DOHH2 (cell line): ENCODE data around the gene MYLK.

Source experiments
- EZH2phosphoT487 ChIP-seq: fragments of 200-600 bp; sonication (generic); IDR thresholded peaks from 2 replicates; pipeline ENCODE4 v1.6.1; 2017; ENCODE audit warnings: borderline replicate concordance, mild to moderate bottlenecking, antibody characterized with exemption, low read length, moderate library complexity, mixed read lengths
- TF ChIP-seq, protein P1 (sequence below): fragments of 200-600 bp; sonication (generic); IDR thresholded peaks from one replicate; pipeline ENCODE4 v1.5.1; 2014; ENCODE audit warnings: antibody characterized with exemption, mild to moderate bottlenecking, low read depth, low read length; ENCODE audit not compliant: poor library complexity, severe bottlenecking

DNA sequence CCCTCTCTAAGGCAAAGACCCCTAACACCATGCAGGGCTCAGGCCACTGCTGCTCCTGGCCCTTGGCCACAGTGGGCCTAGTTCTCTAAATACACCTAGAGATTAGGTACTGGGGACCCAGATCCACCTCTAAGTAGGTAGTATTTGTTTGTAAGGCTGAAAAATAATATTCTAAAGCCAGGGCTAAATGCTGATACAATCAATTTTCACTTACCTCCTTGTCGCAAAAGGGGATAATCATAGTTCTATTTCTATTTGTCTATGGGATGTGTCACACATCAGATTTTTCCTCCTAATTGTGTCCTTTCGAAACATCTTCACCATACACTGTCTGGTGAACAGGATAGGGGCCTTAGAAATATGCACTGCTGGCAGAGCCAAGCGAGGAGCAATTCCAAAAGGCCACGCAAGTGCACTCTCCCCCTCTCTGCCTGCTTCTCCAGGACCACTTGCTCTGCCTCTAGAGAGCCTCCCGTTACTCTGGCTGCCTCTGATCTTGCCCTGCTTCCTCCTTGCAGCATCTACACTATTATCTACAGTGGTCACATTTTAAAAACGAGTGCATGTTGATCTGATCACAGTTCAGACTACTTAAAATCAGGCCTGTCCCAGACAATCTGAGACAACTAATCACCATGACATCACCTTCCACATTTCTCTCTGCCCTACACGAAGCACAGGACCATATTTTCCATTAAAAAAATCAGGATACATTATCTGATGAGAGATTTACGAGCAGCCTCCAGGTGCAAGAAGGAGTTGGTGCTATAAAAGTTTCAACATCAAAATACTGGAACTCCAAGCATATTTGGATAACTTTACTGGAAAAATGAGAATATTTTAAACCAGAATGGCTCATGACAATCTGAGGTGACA lies 115.4 kb downstream of the MYLK start:
- TF ChIP-seq, protein P1, sequence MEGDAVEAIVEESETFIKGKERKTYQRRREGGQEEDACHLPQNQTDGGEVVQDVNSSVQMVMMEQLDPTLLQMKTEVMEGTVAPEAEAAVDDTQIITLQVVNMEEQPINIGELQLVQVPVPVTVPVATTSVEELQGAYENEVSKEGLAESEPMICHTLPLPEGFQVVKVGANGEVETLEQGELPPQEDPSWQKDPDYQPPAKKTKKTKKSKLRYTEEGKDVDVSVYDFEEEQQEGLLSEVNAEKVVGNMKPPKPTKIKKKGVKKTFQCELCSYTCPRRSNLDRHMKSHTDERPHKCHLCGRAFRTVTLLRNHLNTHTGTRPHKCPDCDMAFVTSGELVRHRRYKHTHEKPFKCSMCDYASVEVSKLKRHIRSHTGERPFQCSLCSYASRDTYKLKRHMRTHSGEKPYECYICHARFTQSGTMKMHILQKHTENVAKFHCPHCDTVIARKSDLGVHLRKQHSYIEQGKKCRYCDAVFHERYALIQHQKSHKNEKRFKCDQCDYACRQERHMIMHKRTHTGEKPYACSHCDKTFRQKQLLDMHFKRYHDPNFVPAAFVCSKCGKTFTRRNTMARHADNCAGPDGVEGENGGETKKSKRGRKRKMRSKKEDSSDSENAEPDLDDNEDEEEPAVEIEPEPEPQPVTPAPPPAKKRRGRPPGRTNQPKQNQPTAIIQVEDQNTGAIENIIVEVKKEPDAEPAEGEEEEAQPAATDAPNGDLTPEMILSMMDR = no peak
- TF ChIP-seq EZH2phosphoT487 = no peak
